CD4-positive, alpha-beta T cell (primary cell): Measurements from ENCODE around the gene MRNIP. TPM values are rescaled to one million over a fixed set of nuclear protein-coding genes. Genes with fewer than 3 reads are reported as not detected.

Experiments used
- ATAC-seq: fragments of 200-7000 bp; cut with Tn5 transposase; one replicate; pipeline ENCODE4 v1.10.0; 2022; ENCODE audit warnings: mild to moderate bottlenecking; ENCODE audit not compliant: poor library complexity
- CTCF ChIA-PET: fragments of 350-600 bp; sonication (Branson Sonifier 250); formaldehyde crosslinking; loops from one replicate; lab custom pipeline; 2021; ENCODE audit warnings: antibody characterized with exemption, inconsistent platforms; lab: Charles Lee
- POLR2A ChIA-PET: fragments of 350-600 bp; sonication (Branson Sonifier 250); formaldehyde crosslinking; loops from one replicate; lab custom pipeline; 2021; ENCODE audit warnings: antibody characterized with exemption, inconsistent platforms; lab: Charles Lee
- DNase-seq, 14 experiments: peaks; one replicate each; pipeline ENCODE4 v3.0.0-alpha.2; 2013 to 2020; ENCODE audit warnings: mixed read lengths in 2 of 14
- H3K27ac ChIP-seq, 2 donors: one replicate each; pipeline versions ENCODE4 v1.5.1 to v1.7.0; 2013; ENCODE audit warnings: low read length in 2 of 2, low read depth in 1 of 2, mild to moderate bottlenecking in 1 of 2
- H3K27me3 ChIP-seq, 2 experiments: 1 replicate in 1 of 2; 2 replicates in 1 of 2; pipeline versions ENCODE4 v1.6.1 to v1.7.0; 2013; ENCODE audit warnings: low read length in 2 of 2, control low read depth in 1 of 2, mild to moderate bottlenecking in 1 of 2, moderate library complexity in 1 of 2; ENCODE audit not compliant: insufficient read depth in 2 of 2, control insufficient read depth in 1 of 2
- H3K36me3 ChIP-seq: one replicate; pipeline ENCODE4 v1.6.1; 2013; ENCODE audit warnings: low read length, control low read depth; ENCODE audit not compliant: insufficient read depth
- H3K4me1 ChIP-seq: one replicate; pipeline ENCODE4 v1.6.1; 2013; ENCODE audit warnings: low read length, control low read depth; ENCODE audit not compliant: insufficient read depth
- H3K4me3 ChIP-seq: one replicate; pipeline ENCODE4 v1.5.1; 2013; ENCODE audit warnings: mild to moderate bottlenecking, low read length, moderate library complexity
- H3K9me3 ChIP-seq, 2 experiments: 1 replicate in 1 of 2; 2 replicates in 1 of 2; pipeline versions ENCODE4 v1.6.1 to v1.7.0; 2013; ENCODE audit warnings: low read length in 2 of 2, mild to moderate bottlenecking in 2 of 2, control low read depth in 1 of 2, moderate library complexity in 1 of 2; ENCODE audit not compliant: control insufficient read depth in 1 of 2, insufficient read depth in 1 of 2
- H3K27ac Mint-ChIP-seq: one replicate; pipeline ENCODE4 v1.8.0; 2020; ENCODE audit warnings: mixed read lengths
- H3K27me3 Mint-ChIP-seq: one replicate; pipeline ENCODE4 v1.8.0; 2021; ENCODE audit warnings: mixed read lengths
- H3K36me3 Mint-ChIP-seq: one replicate; pipeline ENCODE4 v1.8.0; 2021; ENCODE audit warnings: low read depth, mixed read lengths
- H3K4me1 Mint-ChIP-seq: one replicate; pipeline ENCODE4 v1.8.0; 2021; ENCODE audit warnings: low read depth, mixed read lengths
- H3K4me3 Mint-ChIP-seq: one replicate; pipeline ENCODE4 v1.8.0; 2020; ENCODE audit warnings: mild to moderate bottlenecking, mixed read lengths
- H3K9me3 Mint-ChIP-seq: one replicate; pipeline ENCODE4 v1.8.0; 2020; ENCODE audit warnings: mixed read lengths
- intact Hi-C, 2 experiments: fragments of 100-400 bp; cut with DNase I in 1 of 2; cut with micrococcal nuclease in 1 of 2; formaldehyde crosslinking; loops; one replicate each; pipeline versions ENCODE4 v1.15.1 to v1.9.0; 2023 to 2025; cut with DNase I, micrococcal nuclease
- total RNA-seq, 174 experiments: library from RNA in 2 of 174; stranded (reverse) in 2 of 174; gene quantifications; one replicate each; pipeline ENCODE4 v1.2.3 and lab custom pipeline; 2021 to 2026
- TF ChIP-seq, protein P1 (sequence below): fragments of 200-600 bp; IDR thresholded peaks from one replicate; pipeline ENCODE4 v1.8.0; 2022; ENCODE audit warnings: antibody characterized with exemption, mild to moderate bottlenecking

MRNIP gene
- total RNA-seq, 2 experiments from 2014 or later = 31.8 to 32.8 TPM

- Mint-ChIP-seq H3K27ac (peak overlapping the region; percentile 99), H3K9me3 (no peaks in the 10 kb centered on the region), H3K27me3 (no peaks in the 10 kb centered on the region), H3K4me1 (peaks cover 61% of the 10 kb centered on the region), H3K4me3 (peak overlapping the region; percentile 99), H3K36me3 (peaks cover 49% of the 10 kb centered on the region)
- peak; percentile 69 to 95 (median 84) for DNase-seq
- peak; percentile 66 for ATAC-seq
- ChIA-PET POLR2A (interaction anchor here (0.6 to 4.5 kb wide), 25 partner anchors 9 to 198 kb away, joined by 3 to 48 read pairs (median 4); partner anchors contain the start of genes HNRNPH1, LTC4S, MAML1 and MGAT4B), CTCF (interaction anchor here (1.1 to 2.1 kb wide), 5 partner anchors 20 to 58 kb away, joined by 3 to 6 read pairs (median 5); no protein-coding TSS in a partner anchor)
- TF ChIP-seq, protein P1, sequence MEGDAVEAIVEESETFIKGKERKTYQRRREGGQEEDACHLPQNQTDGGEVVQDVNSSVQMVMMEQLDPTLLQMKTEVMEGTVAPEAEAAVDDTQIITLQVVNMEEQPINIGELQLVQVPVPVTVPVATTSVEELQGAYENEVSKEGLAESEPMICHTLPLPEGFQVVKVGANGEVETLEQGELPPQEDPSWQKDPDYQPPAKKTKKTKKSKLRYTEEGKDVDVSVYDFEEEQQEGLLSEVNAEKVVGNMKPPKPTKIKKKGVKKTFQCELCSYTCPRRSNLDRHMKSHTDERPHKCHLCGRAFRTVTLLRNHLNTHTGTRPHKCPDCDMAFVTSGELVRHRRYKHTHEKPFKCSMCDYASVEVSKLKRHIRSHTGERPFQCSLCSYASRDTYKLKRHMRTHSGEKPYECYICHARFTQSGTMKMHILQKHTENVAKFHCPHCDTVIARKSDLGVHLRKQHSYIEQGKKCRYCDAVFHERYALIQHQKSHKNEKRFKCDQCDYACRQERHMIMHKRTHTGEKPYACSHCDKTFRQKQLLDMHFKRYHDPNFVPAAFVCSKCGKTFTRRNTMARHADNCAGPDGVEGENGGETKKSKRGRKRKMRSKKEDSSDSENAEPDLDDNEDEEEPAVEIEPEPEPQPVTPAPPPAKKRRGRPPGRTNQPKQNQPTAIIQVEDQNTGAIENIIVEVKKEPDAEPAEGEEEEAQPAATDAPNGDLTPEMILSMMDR = no peak
- H3K36me3 ChIP-seq = peaks cover 35% of the 10 kb centered on the region
- no peaks in the 10 kb centered on the region for H3K9me3 ChIP-seq
- peak overlapping the region; percentile 83 for H3K4me3 ChIP-seq
- peaks cover 0 to 4% of the 10 kb centered on the region in 2 experiments for H3K27me3 ChIP-seq
- intact Hi-C loops = loop anchor here in 1 of 2 experiments (5.0 kb wide), 1 partner anchor 36 kb away; the partner anchor contains the start of gene MRNIP
- peak overlapping the region; percentile 84 to 96 for H3K27ac ChIP-seq
- peaks cover 67% of the 10 kb centered on the region for H3K4me1 ChIP-seq
Measured at GRCh38 chr5:179821298-179822058, 37.1 kb downstream of the MRNIP start.

DNA sequence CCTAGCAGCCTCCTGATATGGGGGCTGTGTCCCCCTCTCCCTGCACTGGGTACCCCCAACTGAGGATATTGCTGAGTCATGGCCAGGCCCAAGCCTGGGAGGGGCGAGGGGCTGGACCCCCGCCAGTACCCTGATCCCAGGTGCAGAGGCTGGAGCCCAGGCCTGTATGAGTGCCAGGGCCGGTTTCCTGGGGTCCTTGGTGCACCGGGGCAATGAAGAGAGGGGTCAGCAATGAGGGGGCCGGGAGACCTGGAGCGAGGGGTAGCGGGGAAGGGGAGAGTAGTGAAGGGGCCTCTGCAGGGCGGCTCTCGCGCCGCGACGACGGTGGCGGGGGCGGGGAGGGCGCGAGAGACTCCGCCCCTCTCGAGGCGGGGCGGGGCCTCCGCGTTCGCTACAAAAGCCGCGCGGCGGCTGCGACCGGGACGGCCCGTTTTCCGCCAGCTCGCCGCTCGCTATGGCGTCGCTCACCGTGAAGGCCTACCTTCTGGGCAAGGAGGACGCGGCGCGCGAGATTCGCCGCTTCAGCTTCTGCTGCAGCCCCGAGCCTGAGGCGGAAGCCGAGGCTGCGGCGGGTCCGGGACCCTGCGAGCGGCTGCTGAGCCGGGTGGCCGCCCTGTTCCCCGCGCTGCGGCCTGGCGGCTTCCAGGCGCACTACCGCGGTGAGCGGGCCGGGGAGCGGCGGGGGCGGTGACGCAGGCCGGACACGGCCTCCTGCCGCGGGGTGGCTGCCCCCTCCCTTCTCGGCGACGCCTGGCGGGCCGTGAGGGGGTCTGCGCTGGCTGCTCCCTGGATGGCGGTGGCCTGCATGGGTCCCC is 37.9 kb downstream of the MRNIP start, which contains the start of gene SQSTM1:
Gene SQSTM1, plus strand, starts transcription at position 423 of the 815 bp plus-strand sequence. Its CDS starts 32 bp downstream, at position 455.
- ATAC-seq (peak; percentile 59), DNase-seq (peak; percentile 65 to 92 (median 82))
- intact Hi-C loops = loop anchor here (1.0 to 5.0 kb wide), 4 partner anchors 9 to 38 kb away; partner anchors contain the start of genes MRNIP (in 2 of the 2) and MGAT4B (in 1 of the 2)
- Mint-ChIP-seq H3K4me1 (peaks cover 64% of the 10 kb centered on the region), H3K9me3 (no peaks in the 10 kb centered on the region), H3K27ac (peak within 1 kb of the TSS; percentile 99), H3K27me3 (peaks cover 3% of the 10 kb centered on the region), H3K36me3 (peaks cover 41% of the 10 kb centered on the region), H3K4me3 (peak within 1 kb of the TSS; percentile 99)
- Histone ChIP-seq H3K4me1 (peaks cover 69% of the 10 kb centered on the region), H3K27ac (peak within 1 kb of the TSS; percentile 95 to 96), H3K36me3 (peaks cover 32% of the 10 kb centered on the region), H3K4me3 (peak within 1 kb of the TSS; percentile 83), H3K9me3 (no peaks in the 10 kb centered on the region), H3K27me3 (peaks cover 0 to 4% of the 10 kb centered on the region in 2 experiments)
- CTCF ChIA-PET = interaction anchor here (1.1 to 2.1 kb wide), 3 partner anchors 19 to 57 kb away, joined by 3 to 5 read pairs (median 3); no protein-coding TSS in a partner anchor
- POLR2A ChIA-PET = interaction anchor here (0.8 to 4.5 kb wide), 17 partner anchors 9 to 1616 kb away, joined by 3 to 48 read pairs (median 5); partner anchors contain the start of genes HNRNPAB, HNRNPH1, LTC4S and MAML1
- TF ChIP-seq, protein P1 = no peak

DNA sequence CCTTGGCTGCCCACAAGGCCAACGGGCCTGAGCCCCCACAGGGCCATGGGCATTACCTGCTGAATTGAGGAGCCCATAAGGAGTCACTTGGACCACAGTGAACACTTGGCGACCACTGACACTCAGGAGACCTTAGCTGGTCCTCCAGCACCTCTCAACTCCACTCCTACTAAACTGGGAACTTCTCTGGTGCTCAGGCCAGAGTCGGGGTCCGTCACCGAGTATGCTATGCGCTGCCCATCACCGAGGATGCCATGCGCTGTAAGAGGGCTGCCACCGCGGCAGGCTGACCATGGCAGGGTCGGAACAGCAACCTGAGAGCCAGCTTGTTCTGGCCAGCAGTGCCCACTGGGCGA is 38.5 kb downstream of the MRNIP start:
- POLR2A ChIA-PET = interaction anchor here (0.7 to 4.5 kb wide), 17 partner anchors 9 to 1616 kb away, joined by 3 to 48 read pairs (median 5); partner anchors contain the start of genes HNRNPAB, HNRNPH1, LTC4S and MAML1
- peak overlapping the region; percentile 89 for H3K4me3 Mint-ChIP-seq
- H3K27me3 Mint-ChIP-seq = peaks cover 5% of the 10 kb centered on the region
- DNase-seq = peak in 1 of 14 experiments; percentile 37
- ATAC-seq = no peak
- peaks cover 64% of the 10 kb centered on the region for H3K4me1 Mint-ChIP-seq
- H3K36me3 Mint-ChIP-seq = peaks cover 35% of the 10 kb centered on the region
- peak overlapping the region; percentile 81 for H3K27ac Mint-ChIP-seq
- intact Hi-C loops = loop anchor here (1.0 to 5.0 kb wide), 4 partner anchors 9 to 38 kb away; partner anchors contain the start of genes MRNIP (in 2 of the 2) and MGAT4B (in 1 of the 2)
- Histone ChIP-seq H3K27ac (peak overlapping the region; percentile 95 to 96), H3K36me3 (peaks cover 26% of the 10 kb centered on the region), H3K27me3 (peaks cover 0 to 4% of the 10 kb centered on the region in 2 experiments), H3K4me1 (peaks cover 69% of the 10 kb centered on the region), H3K4me3 (peak overlapping the region; percentile 83), H3K9me3 (no peaks in the 10 kb centered on the region)
- H3K9me3 Mint-ChIP-seq = no peaks in the 10 kb centered on the region
- TF ChIP-seq, protein P1 = no peak
- CTCF ChIA-PET = interaction anchor here (1.1 to 2.1 kb wide), 3 partner anchors 18 to 57 kb away, joined by 3 to 5 read pairs (median 3); no protein-coding TSS in a partner anchor
